K562 (cell line): Measurements from ENCODE around the gene EEF1A1. TPM values are rescaled to one million over a fixed set of nuclear protein-coding genes. Genes with fewer than 3 reads are reported as not detected.

ENCODE experiments used
- ARID2 ChIP-seq: fragments of 450-650 bp; IDR thresholded peaks from 2 replicates; pipeline ENCODE4 v1.6.1; 2017; ENCODE audit warnings: antibody characterized with exemption, mild to moderate bottlenecking
- ARID4B ChIP-seq: sonication (generic); formaldehyde crosslinking; IDR thresholded peaks from 2 replicates; pipeline ENCODE4 v1.8.0; 2022; ENCODE audit warnings: mild to moderate bottlenecking, missing genetic modification reagents
- C11orf30 ChIP-seq: fragments of 450-650 bp; IDR thresholded peaks from 2 replicates; pipeline ENCODE4 v1.6.1; 2016; ENCODE audit warnings: low read depth, mild to moderate bottlenecking
- CREB5 ChIP-seq: fragments of 250-450 bp; sonication (Bioruptor Pico); IDR thresholded peaks from 2 replicates; pipeline ENCODE4 v1.5.0; 2020; ENCODE audit warnings: mild to moderate bottlenecking
- KDM5B ChIP-seq: fragments of 200-600 bp; sonication (generic); IDR thresholded peaks from 2 replicates; pipeline ENCODE4 v1.6.1; 2012; ENCODE audit warnings: low read depth, mild to moderate bottlenecking, moderate library complexity, low read length, control low read depth, inconsistent platforms; ENCODE audit not compliant: insufficient replicate concordance
- NFIX ChIP-seq: fragments of 250-450 bp; sonication (Bioruptor Pico); IDR thresholded peaks from 2 replicates; pipeline ENCODE4 v1.4.0; 2020; ENCODE audit warnings: low read depth, mild to moderate bottlenecking, moderate library complexity
- NFYB ChIP-seq: IDR thresholded peaks from 2 replicates; pipeline ENCODE4 v1.6.1; 2011; ENCODE audit warnings: mild to moderate bottlenecking, moderate library complexity; ENCODE audit not compliant: insufficient read length; ENCODE audit errors: extremely low read depth
- PATZ1 ChIP-seq: fragments of 250-450 bp; sonication (Bioruptor Pico); IDR thresholded peaks from 2 replicates; pipeline ENCODE4 v1.5.0; 2020; ENCODE audit warnings: mild to moderate bottlenecking, borderline replicate concordance
- POLR2A ChIP-seq: fragments of 450-650 bp; conservative IDR thresholded peaks from 2 replicates; pipeline ENCODE4 v1.6.1; 2016
- RBM14 ChIP-seq: fragments of 200-400 bp; formaldehyde crosslinking; IDR thresholded peaks from 2 replicates; pipeline ENCODE4 v1.6.1; 2018; ENCODE audit warnings: low read depth, mild to moderate bottlenecking, low read length, moderate library complexity, borderline replicate concordance; ENCODE audit not compliant: insufficient read depth
- RCOR1 ChIP-seq, 2 experiments: IDR thresholded peaks; 2 replicates each; pipeline ENCODE4 v1.6.1; 2012; ENCODE audit warnings: low read depth in 2 of 2, low read length in 2 of 2, borderline replicate concordance in 1 of 2, improper control_type of control experiment in 1 of 2
- SMC3 ChIP-seq: conservative IDR thresholded peaks from 2 replicates; pipeline ENCODE4 v1.6.1; 2011; ENCODE audit warnings: low read depth, low read length, improper control_type of control experiment; ENCODE audit not compliant: insufficient read depth
- SP1 ChIP-seq: sonication (generic); formaldehyde crosslinking; IDR thresholded peaks from 2 replicates; pipeline ENCODE4 v1.8.1; 2022; ENCODE audit warnings: mild to moderate bottlenecking, missing genetic modification reagents
- TAF1 ChIP-seq: IDR thresholded peaks from 2 replicates; pipeline ENCODE4 v1.6.1; 2011; ENCODE audit warnings: mild to moderate bottlenecking, low read length, moderate library complexity; ENCODE audit not compliant: insufficient read depth, control insufficient read depth, severe bottlenecking; ENCODE audit errors: extremely low read depth
- ZBTB9 ChIP-seq: fragments of 450-650 bp; formaldehyde crosslinking; IDR thresholded peaks from 2 replicates; pipeline ENCODE4 v1.4.0; 2020; ENCODE audit warnings: mild to moderate bottlenecking, moderate library complexity
- ZKSCAN8 ChIP-seq: fragments of 200-800 bp; sonication (Bioruptor generic); IDR thresholded peaks from 2 replicates; pipeline ENCODE4 v1.6.1; 2016; ENCODE audit warnings: missing genetic modification characterization, missing compliant biosample characterization
- ZNF224 ChIP-seq: sonication (generic); formaldehyde crosslinking; IDR thresholded peaks from 2 replicates; pipeline ENCODE4 v1.8.0; 2022; ENCODE audit warnings: mild to moderate bottlenecking, missing genetic modification reagents
- ZNF282 ChIP-seq: sonication (generic); formaldehyde crosslinking; IDR thresholded peaks from 2 replicates; pipeline ENCODE4 v1.8.1; 2023; ENCODE audit warnings: missing genetic modification reagents
- polyA plus RNA-seq, 8 experiments: library from polyadenylated mRNA; depleted of rRNA in 4 of 8; stranded (reverse) in 5 of 8; unstranded in 3 of 8; fragments of >200 nt; fragmentation: Nextera tagmentation in 2 of 8; fragmentation: Illumina TruSeq in 1 of 8; extraction: Ambion mirVana in 2 of 8; extraction: Trizol in 1 of 8; gene quantifications; 2 replicates each; pipeline versions ENCODE4 v1.2.1 to v1.2.3, GENCODE V29; 2011 to 2014; ENCODE audit warnings: inconsistent platforms in 1 of 8, missing spikeins in 1 of 8
- total RNA-seq, 7 experiments: library from RNA; depleted of rRNA in 6 of 7; stranded (reverse); fragments of >200 nt in 6 of 7; fragmentation: Illumina TruSeq in 2 of 7; extraction: Trizol in 2 of 7; gene quantifications; 2 replicates each; pipeline versions ENCODE4 v1.2.1 to v1.2.3, GENCODE V29; 2011 to 2021; ENCODE audit warnings: low replicate concordance in 1 of 7

EEF1A1 gene
- total and polyA plus RNA-seq, 9 of the 15 experiments (the other 6 are each of a cell fraction or from before 2014, with no cell fraction given), result 6,453 to 17,323 (median 11,082) TPM

- TF ChIP-seq CREB5 (CRISPR knock-in tag) (no peak), SMC3 (no peak), KDM5B (no peak), NFIX (no peak), ZKSCAN8 (CRISPR knock-in tag) (no peak), RCOR1 (IDR thresholded peaks at IDR 0.05; ENCODE audit: borderline replicate concordance in 1 of 2, low read depth in 2 of 2, low read length in 2 of 2) (no peak), POLR2A (no peak; the same call in none of the 2 replicates), ZNF282 (no peak), C11orf30 (no peak), TAF1 (peak; percentile 68), ZNF224 (CRISPR knock-in tag) (no peak), SP1 (CRISPR knock-in tag) (no peak), ARID4B (CRISPR knock-in tag) (no peak; the same call in 1 of the 2 replicates), RBM14 (peak; percentile 99; the same call in 1 of the 2 replicates), PATZ1 (CRISPR knock-in tag) (no peak), ARID2 (no peak), ZBTB9 (CRISPR knock-in tag) (peak; percentile 79; the same call in 1 of the 2 replicates), NFYB (no peak)
Measured at GRCh38 chr6:73519926-73520687, 725 bp downstream of the EEF1A1 start (continued).
